GF-D8 (cell line): ENCODE measurements around the gene DGKQ.

ENCODE experiments used
- DNase-seq: peaks from one replicate; lab custom pipeline; 2025; lab: John Stamatoyannopoulos, UW

The DGKQ gene

GRCh38 chr4:961351-962230 lies 11.8 kb downstream of the DGKQ start:
- DNase-seq = no peak

- no peak for DNase-seq
Measured at GRCh38 chr4:960636-961350, 12.6 kb downstream of the DGKQ start.

- DNase-seq = no peak
Measured at GRCh38 chr4:960140-960635, 13.2 kb downstream of the DGKQ start.

GRCh38 chr4:959338-960139 lies 13.8 kb downstream of the DGKQ start:
- no peak for DNase-seq

GRCh38 chr4:958696-959337 lies 14.6 kb downstream of the DGKQ start:
- DNase-seq = no peak

GRCh38 chr4:958314-958665 lies 15.1 kb downstream of the DGKQ start:
- DNase-seq = no peak

GRCh38 chr4:957581-958313 lies 15.6 kb downstream of the DGKQ start:
- no peak for DNase-seq

GRCh38 chr4:957231-957580 lies 16.2 kb downstream of the DGKQ start:
- no peak for DNase-seq

GRCh38 chr4:956531-957230 lies 16.7 kb downstream of the DGKQ start:
- DNase-seq = no peak

- DNase-seq = no peak
Measured at GRCh38 chr4:955931-956381, 17.4 kb downstream of the DGKQ start.

GRCh38 chr4:955161-955921 lies 18.0 kb downstream of the DGKQ start:
- DNase-seq = no peak

GRCh38 chr4:954211-955020 lies 19.0 kb downstream of the DGKQ start:
- no peak for DNase-seq

- no peak for DNase-seq
Measured at GRCh38 chr4:953574-953915, 19.8 kb downstream of the DGKQ start.

GRCh38 chr4:952881-953573 lies 20.3 kb downstream of the DGKQ start:
- DNase-seq = no peak

GRCh38 chr4:951594-952468 lies 21.5 kb downstream of the DGKQ start:
- no peak for DNase-seq

- DNase-seq = no peak
Measured at GRCh38 chr4:951186-951585, 22.2 kb downstream of the DGKQ start.
